HCT116 (cell line): ENCODE measurements around the gene FNIP2.

Experiments used
- CEBPB ChIP-seq: IDR thresholded peaks from 2 replicates; pipeline ENCODE4 v1.6.1; 2012; ENCODE audit warnings: low read depth
- CTCF ChIP-seq, 3 experiments: fragments of 200-600 bp in 1 of 3; sonication (generic) in 1 of 3; IDR thresholded peaks in 2 of 3; conservative IDR thresholded peaks in 1 of 3; 2 replicates each; pipeline ENCODE4 v1.5.1; 2012 to 2017; ENCODE audit warnings: low read depth in 2 of 3, low read length in 2 of 3, antibody characterized with exemption in 1 of 3, borderline replicate concordance in 1 of 3, control low read depth in 1 of 3, mild to moderate bottlenecking in 1 of 3, mixed read lengths in 1 of 3, mixed run types in 1 of 3, moderate library complexity in 1 of 3; ENCODE audit not compliant: insufficient read depth in 1 of 3
- EGR1 ChIP-seq: IDR thresholded peaks from 2 replicates; pipeline ENCODE4 v1.6.1; 2012; ENCODE audit warnings: low read depth
- EZH2 ChIP-seq: fragments of 200-600 bp; sonication (generic); IDR thresholded peaks from 2 replicates; pipeline ENCODE4 v1.6.1; 2017; ENCODE audit warnings: antibody characterized with exemption, mixed run types
- JUND ChIP-seq: IDR thresholded peaks from 2 replicates; pipeline ENCODE4 v1.6.1; 2012

DNA sequence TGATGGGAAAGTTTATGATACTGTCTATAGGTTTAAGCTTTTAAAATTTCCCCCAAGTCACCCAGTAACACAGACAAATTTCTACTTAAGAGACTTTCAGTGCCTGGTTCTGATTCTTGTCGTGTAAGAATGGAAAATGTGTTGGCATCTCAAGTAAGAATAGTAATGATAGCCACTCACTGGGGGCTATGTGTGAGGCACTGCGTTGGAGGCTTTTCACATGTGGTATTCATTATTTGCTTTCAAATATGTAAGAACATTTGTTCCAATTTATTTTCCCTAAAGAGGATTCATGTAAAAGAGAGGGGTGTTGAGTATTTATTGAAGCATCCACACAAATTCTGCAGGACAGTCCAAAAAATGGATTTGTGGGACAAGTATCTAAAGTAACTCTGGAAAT, 143.6 kb downstream of the FNIP2 start:
- TF ChIP-seq CTCF (IDR thresholded peaks at IDR 0.05 in 2 of 3, conservative IDR thresholded peaks at IDR 0.05 in 1 of 3; ENCODE audit: borderline replicate concordance in 1 of 3, insufficient read depth in 1 of 3, low read depth in 2 of 3, low read length in 2 of 3), result no peak
- TF ChIP-seq EZH2, result no peak
- TF ChIP-seq JUND, result no peak
- TF ChIP-seq CEBPB, result no peak
- TF ChIP-seq EGR1, result no peak
